Thyroid gland (tissue), 4 donors: ENCODE measurements around the gene SNW1. TPM values are rescaled to one million over a fixed set of nuclear protein-coding genes. Genes with fewer than 3 reads are reported as not detected.
A peak's percentile ranks its signal among the peaks of the same experiment; 100 is the strongest.
"Not testable (repeated sequence)": the region's sequence is repeated elsewhere in the genome, so short reads cannot be mapped to it uniquely, and the experiment has no call there.

ENCODE experiments used
- DNase-seq, 2 donors: peaks; one replicate each; pipeline ENCODE4 v3.0.0-alpha.2; 2019
- H3K27ac ChIP-seq, 3 donors: fragments of 200-600 bp; sonication (generic); 1 replicate in 2 of 3; 2 replicates in 1 of 3; pipeline ENCODE4 v1.5.1; 2016 to 2019; ENCODE audit warnings: mild to moderate bottlenecking in 1 of 3, moderate library complexity in 1 of 3
- H3K27me3 ChIP-seq: fragments of 200-600 bp; sonication (generic); one replicate; pipeline ENCODE4 v1.5.1; 2019
- H3K36me3 ChIP-seq, 2 donors: fragments of 200-600 bp; sonication (generic); one replicate each; pipeline ENCODE4 v1.5.1; 2016 to 2019
- H3K4me1 ChIP-seq, 2 donors: fragments of 200-600 bp; sonication (generic); one replicate each; pipeline ENCODE4 v1.5.1; 2017 to 2019
- H3K4me3 ChIP-seq, 3 donors: fragments of 200-600 bp; sonication (generic); replicated peaks in 1 of 3; 1 replicate in 2 of 3; 2 replicates in 1 of 3; pipeline ENCODE4 v1.5.1; 2016; ENCODE audit warnings: mild to moderate bottlenecking in 1 of 3
- H3K9me3 ChIP-seq: fragments of 200-600 bp; sonication (generic); one replicate; pipeline ENCODE4 v1.5.1; 2017
- CTCF ChIP-seq, 6 experiments: fragments of 200-600 bp in 3 of 6; fragments of 450-650 bp in 3 of 6; sonication (generic) in 3 of 6; IDR thresholded peaks; one replicate each; pipeline ENCODE4 v1.5.1; 2016 to 2019; ENCODE audit warnings: antibody characterized with exemption in 6 of 6, mild to moderate bottlenecking in 2 of 6, inconsistent platforms in 1 of 6, moderate library complexity in 1 of 6
- POLR2A ChIP-seq, 2 donors: fragments of 450-650 bp; IDR thresholded peaks; one replicate each; pipeline ENCODE4 v1.6.1; 2017; ENCODE audit warnings: antibody characterized with exemption in 2 of 2, mild to moderate bottlenecking in 2 of 2, moderate library complexity in 1 of 2
- WGBS, 2 donors: methylation state at CpG; one replicate each; pipeline ENCODE4 v1.1.5; 2017; 5-methylcytosine and 5-hydroxymethylcytosine counted together
- intact Hi-C: fragments of 100-400 bp; cut with DNase I; formaldehyde crosslinking; loops from one replicate; pipeline ENCODE4 v1.15.1; 2023
- total RNA-seq, 4 donors: library from RNA; depleted of rRNA; stranded (reverse); fragments of >200 nt; gene quantifications; one replicate each; pipeline ENCODE4 v1.2.3, GENCODE V29; 2016

The SNW1 gene
- total RNA-seq, 4 donors from 2014 or later, result 53.9 to 85.5 (median 67.8) TPM

GRCh38 chr14:77800814-77801213, 39.9 kb upstream of the SNW1 start:
- Histone ChIP-seq H3K4me1 (peaks cover 5 to 16% of the 10 kb centered on the region in 2 donors), H3K36me3 (no peaks in the 10 kb centered on the region), H3K4me3 (peak overlapping the region in 1 of 3 donors; percentile 50), H3K27me3 (no peaks in the 10 kb centered on the region), H3K9me3 (no peaks in the 10 kb centered on the region), H3K27ac (peak overlapping the region; percentile 76 to 93 (median 90))
- intact Hi-C loops, result loop anchor here (5.0 kb wide), 1 partner anchor 39 kb away; the partner anchor contains the start of gene SNW1
- no peak for DNase-seq
- WGBS, 2 donors, result 67 to 94% methylated on average over 1 of the region's 1 CpG
- TF ChIP-seq POLR2A (IDR thresholded peaks at IDR 0.05) (no peak), CTCF (IDR thresholded peaks at IDR 0.05) (no peak)

GRCh38 chr14:77799863-77800730, 39.1 kb upstream of the SNW1 start, which contains the start of gene ADCK1:
ADCK1 (plus strand) TSS chr14:77800109; CDS start chr14:77818979, 18,870 bp downstream.
- TF ChIP-seq POLR2A (IDR thresholded peaks at IDR 0.05) (peak in 1 of 2 donors; percentile 73), CTCF (IDR thresholded peaks at IDR 0.05) (peak in 4 of 6 experiments; percentile 50 to 71 (median 64))
- H3K4me1 ChIP-seq, result peaks cover 5 to 20% of the 10 kb centered on the region in 2 donors
- H3K9me3 ChIP-seq, result no peaks in the 10 kb centered on the region
- H3K27ac ChIP-seq, result peak within 1 kb of the TSS; percentile 76 to 93 (median 90)
- WGBS, 2 donors, result 0 to 1% methylated on average over 18 to 28 of the region's 66 CpGs
- peak; percentile 98 for DNase-seq
- H3K36me3 ChIP-seq, result no peaks in the 10 kb centered on the region
- H3K4me3 ChIP-seq, result peak within 1 kb of the TSS; percentile 50 to 83 (median 63)
- H3K27me3 ChIP-seq, result no peaks in the 10 kb centered on the region
- intact Hi-C loops, result loop anchor here (5.0 kb wide), 1 partner anchor 38 kb away; the partner anchor contains the start of gene SNW1

DNA sequence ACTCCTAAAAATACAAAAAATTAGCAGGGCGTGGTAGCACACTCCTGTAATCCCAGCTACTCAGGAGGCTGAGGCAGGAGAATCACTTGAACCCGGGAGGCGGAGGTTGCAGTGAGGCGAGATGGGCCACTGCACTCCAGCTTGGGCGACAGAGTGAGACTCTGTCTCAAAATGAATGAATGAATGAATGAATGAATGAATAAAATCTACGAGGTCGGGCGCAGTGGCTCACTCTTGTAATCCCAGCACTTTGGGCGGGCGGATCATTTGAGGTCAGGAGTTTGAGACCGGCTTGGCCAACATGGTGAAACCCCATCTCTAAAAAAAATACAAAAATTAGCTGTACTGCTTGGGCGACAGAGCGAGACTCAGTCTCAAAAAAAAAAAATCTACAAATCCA, 38.5 kb upstream of the SNW1 start:
- Histone ChIP-seq H3K27ac (peak overlapping the region; percentile 76 to 93 (median 90)), H3K4me1 (peaks cover 5 to 20% of the 10 kb centered on the region in 2 donors), H3K4me3 (peak overlapping the region in 2 of 3 donors; percentile 50 to 63)
- intact Hi-C loops, H3K27me3 ChIP-seq, H3K36me3 ChIP-seq, H3K9me3 ChIP-seq: not testable (repeated sequence)
- DNase-seq, result peak in 1 of 2 donors; percentile 23
- 75% methylated on average over 13 of the region's 13 CpGs for WGBS, 2 donors

DNA sequence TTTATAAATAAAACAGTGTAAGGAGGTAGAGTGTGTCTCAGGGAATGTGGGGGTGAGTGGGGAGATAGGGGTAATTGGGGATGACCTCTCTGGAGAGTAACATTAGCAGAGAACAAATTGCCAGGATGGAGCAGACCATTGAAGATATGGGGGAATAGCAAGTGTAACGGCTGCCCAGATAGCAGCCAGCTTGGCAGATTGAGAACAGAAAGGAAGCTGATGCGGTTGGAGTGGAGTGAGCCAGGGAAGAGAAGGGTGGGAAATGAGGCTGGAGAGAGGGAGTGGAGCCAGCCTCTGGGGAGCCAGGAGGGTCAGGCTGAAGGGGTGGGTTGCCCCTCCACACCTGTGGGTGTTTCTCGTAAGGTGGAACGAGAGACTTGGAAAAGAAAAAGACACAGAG, 33.4 kb upstream of the SNW1 start:
- TF ChIP-seq CTCF (IDR thresholded peaks at IDR 0.05), result no peak
- TF ChIP-seq POLR2A (IDR thresholded peaks at IDR 0.05), result no peak

DNA sequence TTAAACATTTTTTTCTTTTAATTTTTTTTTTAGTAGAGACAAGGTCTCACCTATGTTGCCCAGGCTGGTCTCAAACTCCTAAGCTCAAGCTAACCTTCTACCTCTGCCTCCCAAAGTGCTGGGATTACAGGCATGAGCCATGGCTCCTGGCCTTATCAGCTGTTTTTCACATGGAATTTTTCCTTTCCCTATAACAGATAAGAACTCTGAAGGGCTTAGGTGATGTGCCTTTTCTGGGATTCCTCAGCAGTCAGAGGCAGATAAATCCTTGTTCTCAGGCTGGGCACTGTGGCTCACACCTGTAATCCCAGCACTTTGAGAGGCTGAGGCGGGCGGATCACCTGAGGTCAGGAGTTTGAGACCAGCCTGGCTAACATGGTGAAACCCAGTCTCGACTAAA, 32.3 kb upstream of the SNW1 start:
- DNase-seq, H3K36me3 ChIP-seq, H3K9me3 ChIP-seq, H3K4me3 ChIP-seq, intact Hi-C loops, H3K27ac ChIP-seq, H3K27me3 ChIP-seq: not testable (repeated sequence)
- peaks cover 0 to 16% of the 10 kb centered on the region in 2 donors for H3K4me1 ChIP-seq
- WGBS, 2 donors, result 86 to 87% methylated on average over 3 of the region's 3 CpGs

More for the DNA sequence above, 33.4 kb upstream of the SNW1 start:
- no peak overlapping the region for H3K4me3 ChIP-seq
- intact Hi-C loops, result no loop called here
- no peak for DNase-seq
- H3K4me1 ChIP-seq, result peaks cover 0 to 16% of the 10 kb centered on the region in 2 donors
- no peaks in the 10 kb centered on the region for H3K27me3 ChIP-seq
- H3K27ac ChIP-seq, result no peak overlapping the region
- H3K9me3 ChIP-seq, result no peaks in the 10 kb centered on the region
- whole genome bisulfite sequencing, 2 donors, result 72 to 86% methylated on average over 4 of the region's 4 CpGs
- no peaks in the 10 kb centered on the region for H3K36me3 ChIP-seq

- no peak for DNase-seq
- Histone ChIP-seq H3K36me3 (no peaks in the 10 kb centered on the region), H3K9me3 (no peaks in the 10 kb centered on the region), H3K27me3 (no peaks in the 10 kb centered on the region), H3K4me3 (no peak overlapping the region), H3K4me1 (peaks cover 0 to 8% of the 10 kb centered on the region in 2 donors), H3K27ac (no peak overlapping the region)
- intact Hi-C loops, result no loop called here
- TF ChIP-seq CTCF (IDR thresholded peaks at IDR 0.05) (no peak), POLR2A (IDR thresholded peaks at IDR 0.05) (no peak)
- 50 to 67% methylated on average over 1 of the region's 1 CpG for WGBS, 2 donors
Observed at GRCh38 chr14:77791225-77791600, 30.3 kb upstream of the SNW1 start.
